GM12878 (cell line): Measurements from ENCODE around the gene OSGIN1. TPM values are rescaled to one million over a fixed set of nuclear protein-coding genes. Genes with fewer than 3 reads are reported as not detected.

Experiments
- ATAC-seq: fragments of 200-7000 bp; cut with Tn5 transposase; 3 replicates; pipeline ENCODE4 v1.9.1; 2020; ENCODE audit warnings: mild to moderate bottlenecking, moderate library complexity
- BruUV-seq: library from RNA; stranded (reverse); fragments of 400-500 nt; replicated peaks from 2 replicates; lab custom pipeline; 2021; lab: Mats Ljungman, UMichigan
- CTCF ChIA-PET: fragments of 300-600 bp; sonication (Branson Sonifier 250); formaldehyde crosslinking; extraction: SDS; loops from one replicate; lab custom pipeline; 2021; ENCODE audit warnings: inconsistent platforms; lab: Yijun Ruan, JAX
- POLR2A ChIA-PET: fragments of 350-600 bp; formaldehyde crosslinking; extraction: SDS; loops from one replicate; lab custom pipeline; 2021; ENCODE audit warnings: inconsistent platforms; lab: Charles Lee
- RAD21 ChIA-PET: fragments of 300-600 bp; sonication (Branson Sonifier 250); formaldehyde crosslinking; loops from one replicate; lab custom pipeline; 2023; ENCODE audit warnings: antibody characterized with exemption; ENCODE audit not compliant: unreplicated experiment; lab: Charles Lee
- SMC1A ChIA-PET: fragments of 300-600 bp; sonication (Branson Sonifier 250); formaldehyde crosslinking; loops from one replicate; lab custom pipeline; 2023; ENCODE audit not compliant: unreplicated experiment, uncharacterized antibody; lab: Charles Lee
- DNase-seq: peaks from one replicate; pipeline ENCODE4 v3.0.0-alpha.2; 2011; ENCODE audit warnings: low read depth, low spot score
- FAIRE-seq: peaks from 3 replicates; lab custom pipeline; 2011; peaks lifted over from hg19 to GRCh38; lab: Jason Lieb, UNC
- H2AFZ ChIP-seq: 2 replicates; pipeline ENCODE4 v1.6.0; 2011; ENCODE audit warnings: low read depth, low read length, control low read depth; ENCODE audit not compliant: control insufficient read depth
- H3K27ac ChIP-seq: 2 replicates; pipeline ENCODE4 v1.5.1; 2011; ENCODE audit warnings: control low read depth; ENCODE audit not compliant: control insufficient read depth, insufficient read depth
- H3K27me3 ChIP-seq, 2 experiments: replicated peaks in 1 of 2; 2 replicates each; pipeline versions ENCODE4 v1.6.0 to v1.6.1; 2011; ENCODE audit warnings: low read length in 1 of 2; ENCODE audit not compliant: control insufficient read depth in 2 of 2, insufficient read depth in 2 of 2
- H3K36me3 ChIP-seq, 2 experiments: 2 replicates each; pipeline ENCODE4 v1.5.1; 2011; ENCODE audit warnings: low read length in 1 of 2; ENCODE audit not compliant: control insufficient read depth in 2 of 2, insufficient read depth in 2 of 2
- H3K4me1 ChIP-seq: 2 replicates; pipeline ENCODE4 v1.6.1; 2011; ENCODE audit warnings: mild to moderate bottlenecking, low read length, moderate library complexity, mixed read lengths; ENCODE audit not compliant: control insufficient read depth, insufficient read depth
- H3K4me2 ChIP-seq: 2 replicates; pipeline ENCODE4 v1.6.0; 2011; ENCODE audit warnings: control low read depth; ENCODE audit not compliant: control insufficient read depth, insufficient read depth
- H3K4me3 ChIP-seq: fragments of 200-600 bp; sonication (generic); 2 replicates; pipeline ENCODE4 v1.5.1; 2016
- H3K79me2 ChIP-seq: 2 replicates; pipeline ENCODE4 v1.6.0; 2011; ENCODE audit warnings: low read length; ENCODE audit not compliant: control insufficient read depth, insufficient read depth
- H3K9ac ChIP-seq: 2 replicates; pipeline ENCODE4 v1.8.0; 2011; ENCODE audit warnings: low read length, control low read depth, mixed read lengths; ENCODE audit not compliant: control insufficient read depth, insufficient read depth
- H3K9me3 ChIP-seq: replicated peaks from 3 replicates; pipeline ENCODE4 v1.5.1; 2011; ENCODE audit warnings: mild to moderate bottlenecking, low read length; ENCODE audit not compliant: control insufficient read depth, insufficient read depth
- H4K20me1 ChIP-seq: 2 replicates; pipeline ENCODE4 v1.6.0; 2011; ENCODE audit not compliant: control insufficient read depth, insufficient read depth
- CHD1 ChIP-seq: IDR thresholded peaks from 2 replicates; pipeline ENCODE4 v1.6.1; 2012; ENCODE audit warnings: low read depth, low read length, improper control_type of control experiment
- IRF4 ChIP-seq: IDR thresholded peaks from 2 replicates; pipeline ENCODE4 v1.6.1; 2011; ENCODE audit warnings: low read depth, low read length
- JUNB ChIP-seq: IDR thresholded peaks from 2 replicates; pipeline ENCODE4 v1.6.1; 2016; ENCODE audit warnings: antibody characterized with exemption, mild to moderate bottlenecking
- JUND ChIP-seq: IDR thresholded peaks from 2 replicates; pipeline ENCODE4 v1.6.1; 2012; ENCODE audit warnings: low read depth, mild to moderate bottlenecking, low read length, improper control_type of control experiment, moderate library complexity
- KDM1A ChIP-seq: fragments of 200-600 bp; sonication (generic); IDR thresholded peaks from 2 replicates; pipeline ENCODE4 v1.6.1; 2016; ENCODE audit warnings: borderline replicate concordance
- MEF2B ChIP-seq: fragments of 450-650 bp; IDR thresholded peaks from 2 replicates; pipeline ENCODE4 v1.6.1; 2018; ENCODE audit warnings: mild to moderate bottlenecking, moderate library complexity; ENCODE audit not compliant: partially characterized antibody, poor library complexity, severe bottlenecking
- POLR2A ChIP-seq: IDR thresholded peaks from 2 replicates; pipeline ENCODE4 v1.6.1; 2011; ENCODE audit warnings: low read depth, mild to moderate bottlenecking, low read length
- POU2F2 ChIP-seq: IDR thresholded peaks from 3 replicates; pipeline ENCODE4 v1.6.1; 2011; ENCODE audit warnings: low read depth, mild to moderate bottlenecking, low read length, borderline replicate concordance
- RUNX3 ChIP-seq: IDR thresholded peaks from 2 replicates; pipeline ENCODE4 v1.6.1; 2012; ENCODE audit warnings: low read length, inconsistent platforms
- SREBF2 ChIP-seq: IDR thresholded peaks from 2 replicates; pipeline ENCODE4 v1.6.1; 2012; ENCODE audit warnings: mild to moderate bottlenecking, low read length
- WGBS: methylation state at CpG from one replicate; pipeline ENCODE4 v1.1.6; 2016; ENCODE audit warnings: low lambda C conversion rate; ENCODE audit not compliant: insufficient replicate concordance, insufficient coverage; ENCODE audit errors: missing lambda C conversion rate; 5-methylcytosine and 5-hydroxymethylcytosine counted together
- in situ Hi-C: fragments of 300-500 bp; cut with MboI; formaldehyde crosslinking; loops from 9 replicates; pipeline ENCODE4 v1.14.3; 2018; ENCODE audit warnings: mixed read lengths
- intact Hi-C: fragments of 100-400 bp; cut with micrococcal nuclease; formaldehyde crosslinking; loops from one replicate; pipeline ENCODE4 v1.14.2; 2022; ENCODE audit not compliant: unreplicated experiment
- polyA plus RNA-seq, 11 experiments: library from polyadenylated mRNA; depleted of rRNA in 4 of 11; unstranded in 6 of 11; stranded (reverse) in 5 of 11; fragments of >200 nt; fragmentation: Nextera tagmentation in 4 of 11; fragmentation: Illumina TruSeq in 1 of 11; extraction: Ambion mirVana in 4 of 11; extraction: Trizol in 1 of 11; gene quantifications; 1 replicate in 1 of 11; 2 replicates in 10 of 11; pipeline versions ENCODE4 v1.2.1 to v1.2.3, GENCODE V29; 2011 to 2016; ENCODE audit warnings: inconsistent platforms in 2 of 11, missing spikeins in 2 of 11, low read depth in 1 of 11
- total RNA-seq, 4 experiments: library from RNA; depleted of rRNA in 3 of 4; stranded (reverse); fragments of >200 nt in 3 of 4; fragmentation: Illumina TruSeq in 1 of 4; extraction: Trizol in 1 of 4; gene quantifications; 2 replicates each; pipeline versions ENCODE4 v1.2.1 to v1.2.3, GENCODE V29; 2013 to 2021
- TF ChIP-seq, protein P1 (sequence below): IDR thresholded peaks from 2 replicates; pipeline ENCODE4 v1.6.1; 2012; ENCODE audit warnings: mild to moderate bottlenecking, low read depth, low read length
- TF ChIP-seq, protein P2 (sequence below): fragments of 450-650 bp; conservative IDR thresholded peaks from 2 replicates; pipeline ENCODE4 v1.6.1; 2017; ENCODE audit warnings: mild to moderate bottlenecking, moderate library complexity
- TF ChIP-seq, protein P3 (sequence below): IDR thresholded peaks from 2 replicates; pipeline ENCODE4 v1.6.1; 2011; ENCODE audit warnings: low read depth, low read length, improper control_type of control experiment, borderline replicate concordance
- TF ChIP-seq, protein P4 (sequence below): IDR thresholded peaks from 2 replicates; pipeline ENCODE4 v1.6.1; 2012; ENCODE audit warnings: low read depth, low read length, improper control_type of control experiment
- TF ChIP-seq, protein P5 (sequence below): fragments of 450-650 bp; IDR thresholded peaks from 2 replicates; pipeline ENCODE4 v1.6.1; 2017; ENCODE audit warnings: mild to moderate bottlenecking

OSGIN1 gene
- total and polyA plus RNA-seq, 10 of the 15 experiments (the other 5 are each of a cell fraction or from before 2014, with no cell fraction given): 0.06 to 0.18 (median 0.13) TPM; not detected in 5

DNA sequence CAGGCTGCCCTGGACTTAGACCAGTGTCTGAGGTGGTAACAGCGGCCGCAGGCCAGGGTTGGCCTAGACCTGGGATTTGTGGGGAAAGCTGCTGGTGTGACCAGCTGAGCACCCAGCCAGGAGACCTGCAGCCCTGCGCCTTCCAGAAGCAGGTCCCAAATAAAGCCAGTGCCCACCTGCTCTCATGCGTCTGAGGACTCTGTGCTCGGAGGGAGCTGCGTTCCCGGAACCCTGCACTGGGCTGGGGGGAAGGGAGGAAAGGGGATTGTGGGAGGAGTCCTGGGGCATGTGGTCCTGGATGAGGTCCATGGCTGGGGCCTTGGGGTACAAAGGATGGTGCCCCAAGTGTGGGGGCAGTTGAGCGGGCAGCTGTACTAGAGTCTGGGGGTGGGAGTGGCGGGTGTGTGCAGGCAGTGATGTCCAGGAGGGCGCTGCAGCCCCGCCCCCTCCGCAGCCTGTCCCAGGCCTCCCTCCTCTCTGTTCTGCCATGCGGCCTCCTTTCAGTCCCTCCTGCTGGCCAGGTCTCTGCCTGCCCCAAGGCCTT is 13.2 kb downstream of the OSGIN1 start:
- SMC1A ChIA-PET: no interaction called here
- TF ChIP-seq IRF4 (no peak), JUNB (no peak), KDM1A (no peak), POU2F2 (no peak), SREBF2 (no peak), MEF2B (no peak), POLR2A (no peak), CHD1 (no peak), RUNX3 (no peak), JUND (no peak)
- TF ChIP-seq, protein P1, sequence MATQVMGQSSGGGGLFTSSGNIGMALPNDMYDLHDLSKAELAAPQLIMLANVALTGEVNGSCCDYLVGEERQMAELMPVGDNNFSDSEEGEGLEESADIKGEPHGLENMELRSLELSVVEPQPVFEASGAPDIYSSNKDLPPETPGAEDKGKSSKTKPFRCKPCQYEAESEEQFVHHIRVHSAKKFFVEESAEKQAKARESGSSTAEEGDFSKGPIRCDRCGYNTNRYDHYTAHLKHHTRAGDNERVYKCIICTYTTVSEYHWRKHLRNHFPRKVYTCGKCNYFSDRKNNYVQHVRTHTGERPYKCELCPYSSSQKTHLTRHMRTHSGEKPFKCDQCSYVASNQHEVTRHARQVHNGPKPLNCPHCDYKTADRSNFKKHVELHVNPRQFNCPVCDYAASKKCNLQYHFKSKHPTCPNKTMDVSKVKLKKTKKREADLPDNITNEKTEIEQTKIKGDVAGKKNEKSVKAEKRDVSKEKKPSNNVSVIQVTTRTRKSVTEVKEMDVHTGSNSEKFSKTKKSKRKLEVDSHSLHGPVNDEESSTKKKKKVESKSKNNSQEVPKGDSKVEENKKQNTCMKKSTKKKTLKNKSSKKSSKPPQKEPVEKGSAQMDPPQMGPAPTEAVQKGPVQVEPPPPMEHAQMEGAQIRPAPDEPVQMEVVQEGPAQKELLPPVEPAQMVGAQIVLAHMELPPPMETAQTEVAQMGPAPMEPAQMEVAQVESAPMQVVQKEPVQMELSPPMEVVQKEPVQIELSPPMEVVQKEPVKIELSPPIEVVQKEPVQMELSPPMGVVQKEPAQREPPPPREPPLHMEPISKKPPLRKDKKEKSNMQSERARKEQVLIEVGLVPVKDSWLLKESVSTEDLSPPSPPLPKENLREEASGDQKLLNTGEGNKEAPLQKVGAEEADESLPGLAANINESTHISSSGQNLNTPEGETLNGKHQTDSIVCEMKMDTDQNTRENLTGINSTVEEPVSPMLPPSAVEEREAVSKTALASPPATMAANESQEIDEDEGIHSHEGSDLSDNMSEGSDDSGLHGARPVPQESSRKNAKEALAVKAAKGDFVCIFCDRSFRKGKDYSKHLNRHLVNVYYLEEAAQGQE: no peak
- TF ChIP-seq, protein P2, sequence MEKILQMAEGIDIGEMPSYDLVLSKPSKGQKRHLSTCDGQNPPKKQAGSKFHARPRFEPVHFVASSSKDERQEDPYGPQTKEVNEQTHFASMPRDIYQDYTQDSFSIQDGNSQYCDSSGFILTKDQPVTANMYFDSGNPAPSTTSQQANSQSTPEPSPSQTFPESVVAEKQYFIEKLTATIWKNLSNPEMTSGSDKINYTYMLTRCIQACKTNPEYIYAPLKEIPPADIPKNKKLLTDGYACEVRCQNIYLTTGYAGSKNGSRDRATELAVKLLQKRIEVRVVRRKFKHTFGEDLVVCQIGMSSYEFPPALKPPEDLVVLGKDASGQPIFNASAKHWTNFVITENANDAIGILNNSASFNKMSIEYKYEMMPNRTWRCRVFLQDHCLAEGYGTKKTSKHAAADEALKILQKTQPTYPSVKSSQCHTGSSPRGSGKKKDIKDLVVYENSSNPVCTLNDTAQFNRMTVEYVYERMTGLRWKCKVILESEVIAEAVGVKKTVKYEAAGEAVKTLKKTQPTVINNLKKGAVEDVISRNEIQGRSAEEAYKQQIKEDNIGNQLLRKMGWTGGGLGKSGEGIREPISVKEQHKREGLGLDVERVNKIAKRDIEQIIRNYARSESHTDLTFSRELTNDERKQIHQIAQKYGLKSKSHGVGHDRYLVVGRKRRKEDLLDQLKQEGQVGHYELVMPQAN: no peak
- TF ChIP-seq, protein P3, sequence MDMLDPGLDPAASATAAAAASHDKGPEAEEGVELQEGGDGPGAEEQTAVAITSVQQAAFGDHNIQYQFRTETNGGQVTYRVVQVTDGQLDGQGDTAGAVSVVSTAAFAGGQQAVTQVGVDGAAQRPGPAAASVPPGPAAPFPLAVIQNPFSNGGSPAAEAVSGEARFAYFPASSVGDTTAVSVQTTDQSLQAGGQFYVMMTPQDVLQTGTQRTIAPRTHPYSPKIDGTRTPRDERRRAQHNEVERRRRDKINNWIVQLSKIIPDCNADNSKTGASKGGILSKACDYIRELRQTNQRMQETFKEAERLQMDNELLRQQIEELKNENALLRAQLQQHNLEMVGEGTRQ: no peak
- TF ChIP-seq, protein P4, sequence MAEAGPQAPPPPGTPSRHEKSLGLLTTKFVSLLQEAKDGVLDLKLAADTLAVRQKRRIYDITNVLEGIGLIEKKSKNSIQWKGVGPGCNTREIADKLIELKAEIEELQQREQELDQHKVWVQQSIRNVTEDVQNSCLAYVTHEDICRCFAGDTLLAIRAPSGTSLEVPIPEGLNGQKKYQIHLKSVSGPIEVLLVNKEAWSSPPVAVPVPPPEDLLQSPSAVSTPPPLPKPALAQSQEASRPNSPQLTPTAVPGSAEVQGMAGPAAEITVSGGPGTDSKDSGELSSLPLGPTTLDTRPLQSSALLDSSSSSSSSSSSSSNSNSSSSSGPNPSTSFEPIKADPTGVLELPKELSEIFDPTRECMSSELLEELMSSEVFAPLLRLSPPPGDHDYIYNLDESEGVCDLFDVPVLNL: no peak
- TF ChIP-seq, protein P5, sequence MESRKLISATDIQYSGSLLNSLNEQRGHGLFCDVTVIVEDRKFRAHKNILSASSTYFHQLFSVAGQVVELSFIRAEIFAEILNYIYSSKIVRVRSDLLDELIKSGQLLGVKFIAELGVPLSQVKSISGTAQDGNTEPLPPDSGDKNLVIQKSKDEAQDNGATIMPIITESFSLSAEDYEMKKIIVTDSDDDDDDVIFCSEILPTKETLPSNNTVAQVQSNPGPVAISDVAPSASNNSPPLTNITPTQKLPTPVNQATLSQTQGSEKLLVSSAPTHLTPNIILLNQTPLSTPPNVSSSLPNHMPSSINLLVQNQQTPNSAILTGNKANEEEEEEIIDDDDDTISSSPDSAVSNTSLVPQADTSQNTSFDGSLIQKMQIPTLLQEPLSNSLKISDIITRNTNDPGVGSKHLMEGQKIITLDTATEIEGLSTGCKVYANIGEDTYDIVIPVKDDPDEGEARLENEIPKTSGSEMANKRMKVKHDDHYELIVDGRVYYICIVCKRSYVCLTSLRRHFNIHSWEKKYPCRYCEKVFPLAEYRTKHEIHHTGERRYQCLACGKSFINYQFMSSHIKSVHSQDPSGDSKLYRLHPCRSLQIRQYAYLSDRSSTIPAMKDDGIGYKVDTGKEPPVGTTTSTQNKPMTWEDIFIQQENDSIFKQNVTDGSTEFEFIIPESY: no peak

More for the DNA sequence above, 13.2 kb downstream of the OSGIN1 start:
- BruUV-seq: no TSS peak
- ChIA-PET CTCF (interaction anchor here (1.2 kb wide), 1 partner anchor 12 kb away, joined by 3 read pairs; no protein-coding TSS in a partner anchor), RAD21 (no interaction called here), POLR2A (no interaction called here)
- H3K4me1 ChIP-seq: no peaks in the 10 kb centered on the region
- DNase-seq: no peak
- H3K9me3 ChIP-seq: no peaks in the 10 kb centered on the region
- in situ Hi-C loops: no loop called here
- no peak overlapping the region for H3K4me2 ChIP-seq
- H3K79me2 ChIP-seq: no peaks in the 10 kb centered on the region
- no peaks in the 10 kb centered on the region for H4K20me1 ChIP-seq
- 76% methylated on average over 10 of the region's 13 CpGs for WGBS
- no peak for FAIRE-seq
- no peak overlapping the region for H3K27ac ChIP-seq
- H2AFZ ChIP-seq: no peak overlapping the region
- ATAC-seq: no peak
- H3K36me3 ChIP-seq: no peaks in the 10 kb centered on the region
- no peaks in the 10 kb centered on the region for H3K27me3 ChIP-seq
- H3K4me3 ChIP-seq: no peak overlapping the region
- intact Hi-C loops: no loop called here
- no peak overlapping the region for H3K9ac ChIP-seq
